Spinal cord (tissue), 10 donors: ENCODE data around the gene SUSD6. TPM values are rescaled to one million over a fixed set of nuclear protein-coding genes. Genes with fewer than 3 reads are reported as not detected.

Source experiments
- DNase-seq, 6 donors: peaks; one replicate each; pipeline versions ENCODE4 v3.0.0 to v3.0.0-alpha.2; 2013 to 2015; ENCODE audit warnings: low spot score in 6 of 6, low read depth in 4 of 6
- H3K27ac ChIP-seq: one replicate; pipeline ENCODE4 v1.5.1; 2013; ENCODE audit warnings: low read depth, low read length, control low read depth
- H3K27me3 ChIP-seq: one replicate; pipeline ENCODE4 v1.6.1; 2013; ENCODE audit warnings: low read length; ENCODE audit not compliant: control insufficient read depth, insufficient read depth
- H3K36me3 ChIP-seq: one replicate; pipeline ENCODE4 v1.6.1; 2013; ENCODE audit warnings: low read length; ENCODE audit not compliant: control insufficient read depth, insufficient read depth
- H3K4me1 ChIP-seq: one replicate; pipeline ENCODE4 v1.6.1; 2013; ENCODE audit warnings: low read length; ENCODE audit not compliant: control insufficient read depth, insufficient read depth
- H3K4me3 ChIP-seq: one replicate; pipeline ENCODE4 v1.5.1; 2013; ENCODE audit warnings: low read depth, low read length, control low read depth
- H3K9me3 ChIP-seq: one replicate; pipeline ENCODE4 v1.6.1; 2013; ENCODE audit warnings: low read length; ENCODE audit not compliant: control insufficient read depth, insufficient read depth
- WGBS: methylation state at CpG from one replicate; pipeline ENCODE4 v1.1.5; 2013; ENCODE audit warnings: missing lambda C conversion rate; ENCODE audit not compliant: insufficient coverage; 5-methylcytosine and 5-hydroxymethylcytosine counted together
- long read RNA-seq, 4 donors: transcript quantifications; one replicate each; lab custom pipeline, GENCODE V29; 2026
- polyA plus RNA-seq, 2 donors: library from polyadenylated mRNA; unstranded; fragments of 120-200 nt; gene quantifications; one replicate each; pipeline ENCODE4 v1.2.1, GENCODE V29; 2013; ENCODE audit not compliant: insufficient read length in 2 of 2
- total RNA-seq, 2 donors: library from RNA; depleted of rRNA in 1 of 2; stranded (reverse); fragments of 120-200 nt in 1 of 2; fragments of >200 nt in 1 of 2; gene quantifications; one replicate each; pipeline versions ENCODE4 v1.2.3 to v1.2.4, GENCODE V29; 2013 to 2014
- donor health status: healthy.

The SUSD6 gene, protein sequence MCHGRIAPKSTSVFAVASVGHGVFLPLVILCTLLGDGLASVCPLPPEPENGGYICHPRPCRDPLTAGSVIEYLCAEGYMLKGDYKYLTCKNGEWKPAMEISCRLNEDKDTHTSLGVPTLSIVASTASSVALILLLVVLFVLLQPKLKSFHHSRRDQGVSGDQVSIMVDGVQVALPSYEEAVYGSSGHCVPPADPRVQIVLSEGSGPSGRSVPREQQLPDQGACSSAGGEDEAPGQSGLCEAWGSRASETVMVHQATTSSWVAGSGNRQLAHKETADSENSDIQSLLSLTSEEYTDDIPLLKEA
- total RNA-seq (10 to 100 TPM; 16.8 to 19.1 TPM), polyA plus RNA-seq (10 to 100 TPM; 19.6 to 23.9 TPM)
- long read RNA-seq, donor 1, full-length matches to known transcripts: 2 of 2 reads
- long read RNA-seq, donor 1, partial matches to known transcripts: 0 of 2 reads
- long read RNA-seq, donor 1, other reads (novel, unspliced or antisense): 0 of 2 reads
- long read RNA-seq, donor 2, full-length matches to known transcripts: 4 of 4 reads
- long read RNA-seq, donor 2, partial matches to known transcripts: 0 of 4 reads
- long read RNA-seq, donor 2, other reads (novel, unspliced or antisense): 0 of 4 reads
- long read RNA-seq, donor 3, full-length matches to known transcripts: 1 of 1 reads
- long read RNA-seq, donor 3, partial matches to known transcripts: 0 of 1 reads
- long read RNA-seq, donor 3, other reads (novel, unspliced or antisense): 0 of 1 reads
- long read RNA-seq, donor 4: 0 reads

DNA sequence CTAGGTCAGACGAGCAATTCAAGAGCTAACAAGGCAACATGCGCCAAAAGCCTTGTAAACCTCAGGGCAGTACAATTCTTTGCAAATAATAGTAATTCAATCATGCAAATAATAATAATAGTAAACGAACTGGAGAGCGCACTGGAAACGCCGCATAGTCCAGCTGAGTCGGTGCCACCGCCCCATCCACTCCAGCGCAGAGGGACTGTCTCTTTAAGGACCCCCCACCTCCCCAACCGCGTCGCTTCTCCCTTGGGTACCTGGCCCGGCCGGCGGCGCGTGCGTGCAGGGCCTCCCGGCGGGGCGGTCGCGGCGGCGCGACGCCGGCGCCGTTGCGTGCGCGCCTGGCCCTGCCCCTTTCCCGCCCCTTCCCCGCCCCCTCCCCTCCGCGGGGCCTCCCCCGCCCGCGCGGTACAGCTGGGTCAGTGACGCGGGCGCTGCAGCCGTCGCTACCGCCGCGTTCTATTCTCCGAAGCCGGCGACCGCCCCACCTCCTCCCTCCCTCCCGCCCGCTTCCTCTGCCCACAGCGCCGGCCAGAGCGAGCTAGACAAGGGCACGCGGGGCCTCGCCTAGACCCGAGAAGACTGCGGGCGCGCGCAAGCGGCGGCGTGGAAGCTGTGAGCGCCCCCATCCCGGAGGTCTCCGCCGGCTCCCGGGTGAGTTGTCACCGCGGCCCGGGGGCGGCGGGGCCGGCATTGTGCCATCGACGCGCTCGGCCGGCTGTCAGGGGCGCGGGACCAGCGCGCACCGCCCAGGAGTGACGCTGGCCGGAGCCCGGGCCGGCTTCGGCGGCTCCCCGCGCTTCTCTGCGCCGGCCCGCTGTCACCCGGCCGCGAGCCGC lies at the start of gene SUSD6:
Gene SUSD6, plus strand, starts transcription at position 425 of the 842 bp plus-strand sequence. CDS start 46,997 bp downstream, outside the sequence.
- WGBS: under 1% methylated on average over 72 of the region's 105 CpGs

DNA sequence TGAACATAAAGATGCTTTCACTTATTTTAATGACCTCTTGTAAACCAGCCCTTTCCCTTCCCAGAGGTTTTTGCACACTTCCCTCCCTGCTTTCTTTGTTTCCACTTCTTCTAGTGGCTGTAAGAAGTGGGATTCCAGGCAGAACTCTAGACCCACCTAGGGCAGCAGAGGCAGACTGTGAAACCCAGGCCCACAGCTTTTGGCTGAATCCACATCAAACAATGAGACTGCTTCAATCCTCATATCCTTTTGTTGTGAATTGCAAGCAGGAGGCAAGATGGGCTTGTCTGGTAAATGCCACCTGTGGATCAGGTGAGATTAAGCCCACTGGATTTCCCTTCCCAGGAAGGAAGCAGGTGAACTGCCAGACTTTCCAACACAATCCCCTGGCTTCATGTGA lies 49.5 kb upstream of the SUSD6 start:
- Histone ChIP-seq H3K9me3 (no peaks in the 10 kb centered on the region), H3K27ac (no peak overlapping the region), H3K4me3 (no peak overlapping the region), H3K36me3 (no peaks in the 10 kb centered on the region), H3K27me3 (peaks cover 7% of the 10 kb centered on the region), H3K4me1 (peaks cover 22% of the 10 kb centered on the region)
- DNase-seq: no peak

More for the DNA sequence above, at the start of gene SUSD6:
- peaks cover 27% of the 10 kb centered on the region for H3K4me1 ChIP-seq
- H3K4me3 ChIP-seq: peak within 1 kb of the TSS; percentile 61
- no peaks in the 10 kb centered on the region for H3K9me3 ChIP-seq
- peak; percentile 71 to 97 (median 86) for DNase-seq
- peak within 1 kb of the TSS; percentile 91 for H3K27ac ChIP-seq
- no peaks in the 10 kb centered on the region for H3K36me3 ChIP-seq
- H3K27me3 ChIP-seq: no peaks in the 10 kb centered on the region

DNA sequence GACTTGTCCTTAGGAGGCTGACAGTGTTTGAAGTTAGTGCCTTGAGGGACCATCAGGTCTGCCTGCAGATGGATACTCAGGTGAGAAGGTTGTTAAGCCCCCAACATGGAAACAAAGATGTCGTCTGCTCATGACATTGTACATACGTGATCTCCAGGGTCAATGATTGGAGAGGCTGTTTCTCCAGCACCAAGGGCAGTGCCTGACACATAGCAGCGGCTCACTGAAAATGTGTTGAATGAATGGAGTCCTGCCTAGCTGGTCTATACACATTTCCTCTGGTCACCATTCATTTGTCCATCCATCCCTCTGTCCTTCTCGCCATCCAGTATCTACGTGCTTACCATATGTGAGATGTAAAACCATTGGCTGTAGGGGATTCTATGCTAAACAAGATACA lies 43.8 kb upstream of the SUSD6 start:
- 100% methylated on average over 2 of the region's 5 CpGs for WGBS

DNA sequence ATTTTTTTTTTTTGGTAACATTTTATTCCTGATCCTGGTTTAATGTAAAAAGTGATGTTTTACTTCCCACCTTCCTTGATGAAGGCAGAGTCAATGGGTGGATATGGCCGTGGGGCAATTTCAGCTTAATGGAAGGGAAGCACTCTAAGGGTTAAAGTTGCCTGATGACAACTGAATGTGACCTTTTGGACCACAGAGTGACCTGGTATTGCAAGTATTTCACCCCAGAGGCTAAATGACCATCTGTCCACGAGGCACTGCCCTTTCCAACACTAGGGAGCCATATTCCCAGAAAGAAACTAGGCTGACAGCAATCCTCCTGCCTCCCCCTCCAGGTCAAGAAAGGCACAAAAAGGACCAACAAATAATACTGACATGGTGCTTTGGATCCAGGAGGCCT lies 41.5 kb upstream of the SUSD6 start:
- Histone ChIP-seq H3K9me3 (no peaks in the 10 kb centered on the region), H3K27ac (no peak overlapping the region), H3K27me3 (peaks cover 38% of the 10 kb centered on the region), H3K36me3 (peaks cover 22% of the 10 kb centered on the region), H3K4me1 (peaks cover 32% of the 10 kb centered on the region), H3K4me3 (no peak overlapping the region)
- DNase-seq: no peak
- WGBS: 22% methylated on average over 1 of the region's 2 CpGs

More for the DNA sequence above, 43.8 kb upstream of the SUSD6 start:
- no peak for DNase-seq
- Histone ChIP-seq H3K27ac (no peak overlapping the region), H3K36me3 (peaks cover 15% of the 10 kb centered on the region), H3K4me1 (peaks cover 12% of the 10 kb centered on the region), H3K9me3 (no peaks in the 10 kb centered on the region), H3K4me3 (no peak overlapping the region), H3K27me3 (peaks cover 24% of the 10 kb centered on the region)

DNA sequence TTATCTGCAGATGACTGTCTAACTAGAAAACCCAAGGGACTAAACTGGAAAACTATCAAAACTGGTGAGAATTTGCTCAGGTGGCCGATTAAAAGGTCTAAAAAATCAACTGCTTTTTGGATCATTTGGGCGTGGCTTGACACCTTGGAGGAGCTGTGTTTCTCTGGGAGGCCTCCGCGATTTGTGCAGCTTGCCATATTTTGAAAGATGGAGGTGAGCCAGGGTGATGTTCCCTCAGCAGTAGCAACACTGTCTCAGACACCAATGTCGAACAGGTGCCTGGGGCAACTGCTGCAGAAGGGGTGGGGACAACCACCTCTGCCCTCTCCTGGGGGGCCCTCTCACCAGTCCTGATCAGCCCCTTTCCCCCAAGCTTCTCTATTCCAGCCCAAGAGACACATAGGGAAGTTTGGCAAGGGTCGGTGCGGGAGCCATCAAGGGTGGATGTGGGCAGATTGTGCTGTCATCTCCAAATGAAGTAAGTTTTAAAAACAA lies 40.5 kb upstream of the SUSD6 start:
- Histone ChIP-seq H3K9me3 (no peaks in the 10 kb centered on the region), H3K4me3 (no peak overlapping the region), H3K4me1 (peaks cover 32% of the 10 kb centered on the region), H3K27ac (no peak overlapping the region), H3K27me3 (peaks cover 45% of the 10 kb centered on the region), H3K36me3 (peaks cover 22% of the 10 kb centered on the region)
- no peak for DNase-seq
- WGBS: 88% methylated on average over 6 of the region's 7 CpGs

DNA sequence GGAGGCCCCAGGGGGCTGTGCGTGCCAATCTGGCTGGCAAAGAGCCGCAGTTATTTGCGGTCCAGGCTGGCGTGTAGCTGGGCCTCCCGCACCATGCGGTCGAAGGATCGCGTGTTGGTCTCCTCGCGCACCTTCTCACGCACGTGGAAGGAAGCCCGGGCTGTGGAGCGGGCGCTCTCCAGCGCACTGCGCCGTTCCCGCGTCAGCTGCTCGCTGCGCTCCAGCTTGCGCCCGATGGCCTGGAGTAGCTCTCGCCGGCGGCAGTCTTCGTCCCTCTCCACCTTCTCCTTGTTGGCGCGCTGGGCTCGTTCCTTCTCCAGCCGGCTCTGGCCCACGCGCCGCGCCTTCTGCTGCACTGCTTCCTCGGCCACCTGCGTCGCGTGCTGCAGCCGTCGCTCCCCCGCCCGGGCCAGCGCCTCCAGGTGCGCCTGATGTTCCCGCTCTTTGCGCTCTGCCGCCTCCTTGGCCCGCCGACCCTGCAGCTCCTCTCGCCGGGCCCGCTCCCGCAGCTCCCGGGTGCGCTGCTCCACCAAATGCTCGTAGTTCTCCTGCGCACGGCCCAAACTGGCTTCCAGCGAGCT lies 39.9 kb upstream of the SUSD6 start:
- H3K36me3 ChIP-seq: peaks cover 22% of the 10 kb centered on the region
- no peak for DNase-seq
- no peaks in the 10 kb centered on the region for H3K9me3 ChIP-seq
- peaks cover 32% of the 10 kb centered on the region for H3K4me1 ChIP-seq
- no peak overlapping the region for H3K27ac ChIP-seq
- peaks cover 44% of the 10 kb centered on the region for H3K27me3 ChIP-seq
- WGBS: 52% methylated on average over 62 of the region's 62 CpGs
- no peak overlapping the region for H3K4me3 ChIP-seq

DNA sequence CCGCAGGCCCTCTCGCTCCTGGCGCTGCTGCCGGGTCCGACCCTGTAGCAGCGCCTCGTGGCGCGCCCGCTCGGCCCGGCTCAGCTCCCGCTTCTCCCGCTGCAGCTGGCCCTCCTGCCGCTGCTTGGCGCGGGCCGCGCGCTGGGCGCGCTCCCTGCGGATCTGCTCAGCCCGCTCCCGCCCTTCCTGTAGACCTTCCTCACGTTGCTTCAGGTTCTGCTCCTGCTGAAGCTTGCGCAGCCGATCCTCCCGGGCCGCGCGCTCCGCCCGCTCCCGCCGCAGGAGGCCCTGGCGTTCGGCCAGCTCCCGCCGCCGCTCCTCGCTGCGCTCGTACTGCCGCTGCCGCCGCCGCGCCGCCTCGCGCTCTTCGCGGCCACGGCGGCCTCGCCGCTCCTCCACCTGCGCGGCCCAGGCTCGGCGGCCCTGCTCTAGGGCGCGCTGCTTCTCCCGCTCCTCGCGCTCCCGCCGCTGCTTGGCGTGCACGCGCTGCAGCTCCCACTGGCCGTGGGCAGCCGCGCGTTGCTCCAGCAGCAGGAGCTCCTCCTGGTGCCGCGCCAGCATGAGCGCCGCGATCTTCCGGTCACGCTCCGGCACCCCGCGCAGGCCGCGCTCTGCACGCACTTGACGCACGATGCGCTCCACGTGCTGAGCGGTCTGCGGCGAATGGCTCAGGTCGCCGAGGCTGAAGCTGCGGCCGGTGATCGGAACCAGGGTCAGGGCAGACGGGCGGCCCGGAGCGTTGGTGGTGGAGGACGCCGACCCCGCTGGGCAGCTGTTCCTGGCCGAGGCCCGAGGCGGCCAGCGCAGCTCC lies 39.2 kb upstream of the SUSD6 start:
- H3K9me3 ChIP-seq: no peaks in the 10 kb centered on the region
- peak in 2 of 6 donors; percentile 30 to 78 for DNase-seq
- peaks cover 22% of the 10 kb centered on the region for H3K36me3 ChIP-seq
- H3K4me1 ChIP-seq: peaks cover 32% of the 10 kb centered on the region
- H3K27me3 ChIP-seq: peaks cover 42% of the 10 kb centered on the region
- 19% methylated on average over 112 of the region's 112 CpGs for WGBS
- no peak overlapping the region for H3K4me3 ChIP-seq
- no peak overlapping the region for H3K27ac ChIP-seq

DNA sequence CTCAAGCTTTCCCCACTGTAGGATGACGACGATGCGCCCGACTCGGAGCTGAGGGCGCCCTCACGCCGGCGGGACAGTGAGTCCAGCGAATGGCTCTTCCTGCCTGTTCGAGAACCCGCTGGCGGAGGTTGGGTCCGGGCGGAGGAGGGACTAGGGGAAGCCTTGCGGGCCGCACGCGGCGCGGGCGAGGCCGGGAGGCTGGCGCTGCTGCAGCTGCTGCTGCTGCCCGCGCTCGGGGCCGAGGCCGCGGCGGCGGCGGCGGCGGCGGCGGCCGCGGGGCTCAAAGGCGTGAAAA lies 38.6 kb upstream of the SUSD6 start:
- Histone ChIP-seq H3K9me3 (no peaks in the 10 kb centered on the region), H3K4me1 (peaks cover 32% of the 10 kb centered on the region), H3K36me3 (peaks cover 22% of the 10 kb centered on the region), H3K4me3 (no peak overlapping the region), H3K27ac (no peak overlapping the region), H3K27me3 (peaks cover 37% of the 10 kb centered on the region)
- DNase-seq: no peak
- 59% methylated on average over 40 of the region's 40 CpGs for WGBS
